Thoracic aorta (tissue), 2 donors: ENCODE data around the gene CNNM1. TPM values are rescaled to one million over a fixed set of nuclear protein-coding genes. Genes with fewer than 3 reads are reported as not detected.
A peak's percentile ranks its signal among the peaks of the same experiment; 100 is the strongest.

Source experiments
- ATAC-seq: fragments of 150-250 bp; one replicate; pipeline ENCODE4 v1.8.0; 2017; ENCODE audit warnings: low read depth; ENCODE audit not compliant: insufficient number of reproducible peaks, low FRiP score
- DNase-seq: peaks from one replicate; pipeline ENCODE4 v3.0.0-alpha.2; 2020; ENCODE audit warnings: low spot score
- H3K27ac ChIP-seq, 2 donors: fragments of 200-600 bp; sonication (generic); 1 replicate in 1 of 2; 2 replicates in 1 of 2; pipeline ENCODE4 v1.5.1; 2016; ENCODE audit warnings: mild to moderate bottlenecking in 2 of 2, moderate library complexity in 2 of 2
- H3K27me3 ChIP-seq: fragments of 200-600 bp; sonication (generic); replicated peaks from 2 replicates; pipeline ENCODE4 v1.6.0; 2016; ENCODE audit warnings: mild to moderate bottlenecking; ENCODE audit not compliant: insufficient read depth
- H3K36me3 ChIP-seq: fragments of 200-600 bp; sonication (generic); one replicate; pipeline ENCODE4 v1.5.1; 2016
- H3K4me1 ChIP-seq, 2 donors: fragments of 200-600 bp; sonication (generic); 1 replicate in 1 of 2; 2 replicates in 1 of 2; pipeline versions ENCODE4 v1.5.1 to v1.6.0; 2016; ENCODE audit warnings: low read depth in 2 of 2, mild to moderate bottlenecking in 1 of 2; ENCODE audit not compliant: control insufficient read depth in 1 of 2
- H3K4me3 ChIP-seq: fragments of 200-600 bp; sonication (generic); 2 replicates; pipeline ENCODE4 v1.5.1; 2016; ENCODE audit warnings: mild to moderate bottlenecking
- H3K9me3 ChIP-seq: fragments of 200-600 bp; sonication (generic); 2 replicates; pipeline ENCODE4 v1.5.1; 2016
- total RNA-seq, 2 donors: library from RNA; depleted of rRNA; stranded (reverse); fragments of >200 nt; gene quantifications; one replicate each; pipeline versions ENCODE4 v1.1.0 to v1.2.3, GENCODE V29; 2016
- TF ChIP-seq, protein P1 (sequence below): fragments of 200-600 bp; sonication (generic); IDR thresholded peaks from one replicate; pipeline ENCODE4 v1.5.1; 2019; ENCODE audit warnings: antibody characterized with exemption

CNNM1 gene
- total RNA-seq, 2 donors from 2014 or later = 0.35 to 0.68 TPM

DNA sequence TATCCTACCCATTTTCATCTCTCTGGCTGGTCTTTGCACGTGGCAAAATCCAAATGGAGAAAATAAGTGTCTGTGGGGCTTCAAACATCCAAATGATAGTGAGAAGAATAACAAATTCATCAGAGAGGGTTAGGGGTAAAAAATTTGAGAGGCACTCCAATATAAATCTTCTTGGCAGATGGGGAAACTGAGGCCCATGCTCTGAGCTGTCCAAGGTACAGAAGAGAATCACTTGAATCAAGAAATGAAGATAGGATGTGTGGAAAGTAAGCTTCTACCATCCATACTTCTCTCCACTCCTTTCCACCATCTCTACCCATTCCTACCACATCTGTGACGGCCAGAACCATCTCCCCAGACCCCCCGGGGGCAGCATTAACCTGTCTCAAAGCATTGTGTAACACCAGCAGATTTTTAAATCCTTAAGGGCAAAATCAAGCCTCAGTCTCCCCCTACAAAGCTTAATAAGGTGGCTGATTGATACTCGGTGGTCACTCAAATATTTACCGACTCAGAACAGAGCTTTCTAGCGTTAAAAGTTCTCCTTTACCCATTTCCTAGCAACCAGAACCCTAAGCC, 100.5 kb downstream of the CNNM1 start:
- peak overlapping the region; percentile 77 for H3K4me3 ChIP-seq
- no peaks in the 10 kb centered on the region for H3K36me3 ChIP-seq
- peaks cover 7 to 22% of the 10 kb centered on the region in 2 donors for H3K4me1 ChIP-seq
- no peak for DNase-seq
- H3K9me3 ChIP-seq = no peaks in the 10 kb centered on the region
- no peaks in the 10 kb centered on the region for H3K27me3 ChIP-seq
- TF ChIP-seq, protein P1, sequence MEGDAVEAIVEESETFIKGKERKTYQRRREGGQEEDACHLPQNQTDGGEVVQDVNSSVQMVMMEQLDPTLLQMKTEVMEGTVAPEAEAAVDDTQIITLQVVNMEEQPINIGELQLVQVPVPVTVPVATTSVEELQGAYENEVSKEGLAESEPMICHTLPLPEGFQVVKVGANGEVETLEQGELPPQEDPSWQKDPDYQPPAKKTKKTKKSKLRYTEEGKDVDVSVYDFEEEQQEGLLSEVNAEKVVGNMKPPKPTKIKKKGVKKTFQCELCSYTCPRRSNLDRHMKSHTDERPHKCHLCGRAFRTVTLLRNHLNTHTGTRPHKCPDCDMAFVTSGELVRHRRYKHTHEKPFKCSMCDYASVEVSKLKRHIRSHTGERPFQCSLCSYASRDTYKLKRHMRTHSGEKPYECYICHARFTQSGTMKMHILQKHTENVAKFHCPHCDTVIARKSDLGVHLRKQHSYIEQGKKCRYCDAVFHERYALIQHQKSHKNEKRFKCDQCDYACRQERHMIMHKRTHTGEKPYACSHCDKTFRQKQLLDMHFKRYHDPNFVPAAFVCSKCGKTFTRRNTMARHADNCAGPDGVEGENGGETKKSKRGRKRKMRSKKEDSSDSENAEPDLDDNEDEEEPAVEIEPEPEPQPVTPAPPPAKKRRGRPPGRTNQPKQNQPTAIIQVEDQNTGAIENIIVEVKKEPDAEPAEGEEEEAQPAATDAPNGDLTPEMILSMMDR = no peak
- H3K27ac ChIP-seq = peak overlapping the region; percentile 47 to 80
- ATAC-seq = no peak

DNA sequence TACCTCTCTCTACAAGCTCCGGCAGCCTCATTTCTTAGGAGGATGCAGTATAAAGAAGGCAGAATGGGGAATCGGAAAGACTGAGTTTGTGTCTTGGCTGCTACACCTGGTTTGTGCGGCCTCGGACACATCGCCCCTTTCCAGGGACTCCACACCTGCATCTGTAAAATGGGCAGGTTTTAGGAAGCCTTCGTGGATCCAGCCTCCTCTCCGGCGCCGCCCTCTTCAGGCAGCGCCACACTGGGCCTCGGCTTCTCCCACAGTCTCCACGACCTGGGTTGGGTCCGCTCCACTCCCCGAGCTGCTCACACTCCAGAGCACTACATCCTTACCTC, 100.9 kb downstream of the CNNM1 start:
- TF ChIP-seq, protein P1 = no peak
- Histone ChIP-seq H3K36me3 (no peaks in the 10 kb centered on the region), H3K4me1 (peaks cover 7 to 22% of the 10 kb centered on the region in 2 donors)

DNA sequence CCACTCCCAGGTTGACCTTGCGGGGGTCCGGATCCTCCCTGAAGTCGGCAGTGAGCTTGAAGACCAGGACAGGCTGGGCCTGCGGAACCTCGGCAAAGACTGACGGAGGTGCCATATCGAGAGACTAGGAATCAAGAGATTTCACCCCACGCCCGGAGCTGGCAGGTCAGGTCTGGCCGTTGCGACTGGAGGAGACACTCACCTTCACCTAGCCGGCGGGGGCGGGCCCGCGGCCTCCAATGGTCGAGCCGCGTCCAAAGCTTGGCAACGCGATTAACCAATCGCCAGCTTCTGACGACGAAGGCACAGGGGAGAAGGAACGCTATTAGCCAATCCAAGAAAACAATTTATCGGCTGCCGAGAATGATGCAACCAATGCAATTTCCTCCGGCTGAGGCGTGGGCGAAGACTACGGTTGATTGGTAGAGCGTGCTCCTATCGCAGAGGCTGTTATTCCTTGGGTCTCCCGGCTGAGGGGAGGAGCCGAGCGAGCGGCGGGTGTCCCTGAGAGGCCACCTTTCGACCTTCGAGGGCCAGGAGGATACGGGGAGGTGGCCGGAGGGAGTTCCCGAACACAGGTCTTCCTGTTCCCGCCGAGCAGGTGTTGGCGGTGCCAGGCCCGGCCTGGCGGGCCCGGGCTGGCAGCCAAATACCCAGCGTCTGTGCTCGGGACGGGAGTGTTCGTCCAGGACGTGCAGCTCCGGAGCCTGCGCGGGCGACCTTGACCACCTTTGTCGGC, 101.5 kb downstream of the CNNM1 start, which contains the start of gene GOT1:
GOT1 (minus strand) TSS at position 174 of the 739 bp plus-strand sequence; CDS start at position 115, 59 bp downstream.
- Histone ChIP-seq H3K27me3 (no peaks in the 10 kb centered on the region), H3K27ac (peak within 1 kb of the TSS; percentile 67 to 80), H3K9me3 (no peaks in the 10 kb centered on the region), H3K4me1 (peaks cover 7 to 22% of the 10 kb centered on the region in 2 donors), H3K36me3 (no peaks in the 10 kb centered on the region), H3K4me3 (peak within 1 kb of the TSS; percentile 77)
- TF ChIP-seq, protein P1 = no peak
- DNase-seq (peak; percentile 92), ATAC-seq (peak; percentile 100)

More for the DNA sequence above, 100.9 kb downstream of the CNNM1 start:
- H3K9me3 ChIP-seq = no peaks in the 10 kb centered on the region
- H3K27ac ChIP-seq = peak overlapping the region; percentile 47 to 80
- no peak for DNase-seq
- peak overlapping the region; percentile 77 for H3K4me3 ChIP-seq
- ATAC-seq = no peak
- H3K27me3 ChIP-seq = no peaks in the 10 kb centered on the region

DNA sequence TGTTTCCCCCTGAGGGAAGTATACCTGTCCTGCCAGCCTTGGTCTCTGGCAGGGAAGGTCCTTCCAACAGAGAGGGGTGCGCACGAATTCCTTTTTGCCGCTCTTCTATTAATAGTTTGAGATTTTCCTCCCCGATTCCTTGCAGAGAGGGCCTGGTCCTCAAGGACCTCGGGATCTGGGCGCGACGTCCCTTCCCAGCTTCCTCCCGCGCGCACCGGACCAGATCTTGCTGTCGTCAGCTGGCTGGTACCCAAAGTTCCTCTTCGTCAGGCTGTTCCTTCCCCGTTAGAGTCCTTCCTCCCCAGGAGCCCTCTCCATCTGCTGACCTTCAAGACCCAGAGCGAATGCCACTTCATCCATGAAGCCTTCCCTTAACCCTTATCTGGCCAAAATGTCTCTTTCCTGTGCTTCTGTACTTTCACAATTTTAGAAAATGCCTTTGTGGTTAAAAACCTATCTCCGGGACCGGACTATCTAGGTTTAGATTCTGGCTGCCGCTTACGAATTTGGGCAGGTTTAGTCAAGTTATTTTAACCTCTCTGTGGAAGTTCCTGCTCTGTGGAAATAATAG, 102.1 kb downstream of the CNNM1 start:
- H3K4me3 ChIP-seq = peak overlapping the region; percentile 77
- TF ChIP-seq, protein P1 = no peak
- no peaks in the 10 kb centered on the region for H3K27me3 ChIP-seq
- peaks cover 7 to 22% of the 10 kb centered on the region in 2 donors for H3K4me1 ChIP-seq
- H3K27ac ChIP-seq = peak overlapping the region; percentile 67 to 72
- H3K36me3 ChIP-seq = no peaks in the 10 kb centered on the region
- ATAC-seq (no peak), DNase-seq (no peak)
- H3K9me3 ChIP-seq = no peaks in the 10 kb centered on the region

DNA sequence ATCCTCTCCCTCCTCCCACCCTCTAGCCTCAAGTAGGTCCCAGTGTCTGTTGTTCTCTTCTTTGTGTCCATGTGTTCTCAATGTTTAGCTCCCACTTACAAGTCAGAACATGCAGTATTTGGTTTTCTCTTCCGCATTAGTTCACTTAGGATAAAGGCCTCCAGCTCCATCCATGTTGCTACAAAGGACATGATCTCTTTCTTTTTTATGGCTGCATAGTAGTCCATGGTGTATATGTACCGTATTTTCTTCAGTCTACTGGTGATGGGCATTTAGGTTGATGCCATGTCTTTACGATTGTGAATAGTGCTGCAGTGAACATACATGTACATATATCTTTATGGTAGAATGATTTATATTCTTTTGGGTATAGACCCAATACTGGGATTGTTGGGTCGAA, 102.9 kb downstream of the CNNM1 start:
- no peaks in the 10 kb centered on the region for H3K9me3 ChIP-seq
- peak overlapping the region; percentile 77 for H3K4me3 ChIP-seq
- no peaks in the 10 kb centered on the region for H3K36me3 ChIP-seq
- no peaks in the 10 kb centered on the region for H3K27me3 ChIP-seq
- TF ChIP-seq, protein P1 = no peak
- H3K27ac ChIP-seq = no peak overlapping the region
- H3K4me1 ChIP-seq = peaks cover 7 to 22% of the 10 kb centered on the region in 2 donors
- DNase-seq (no peak), ATAC-seq (no peak)
